K562 (cell line): Measurements from ENCODE around the gene RGS17. TPM values are rescaled to one million over a fixed set of nuclear protein-coding genes. Genes with fewer than 3 reads are reported as not detected.

Source experiments
- ARID2 ChIP-seq: fragments of 450-650 bp; IDR thresholded peaks from 2 replicates; pipeline ENCODE4 v1.6.1; 2017; ENCODE audit warnings: antibody characterized with exemption, mild to moderate bottlenecking
- MED1 ChIP-seq: sonication (generic); formaldehyde crosslinking; IDR thresholded peaks from 2 replicates; pipeline ENCODE4 v1.8.1; 2023; ENCODE audit warnings: missing genetic modification reagents, borderline replicate concordance
- RAD51 ChIP-seq: fragments of 450-650 bp; IDR thresholded peaks from 2 replicates; pipeline ENCODE4 v1.7.1; 2016; ENCODE audit warnings: low read depth, mild to moderate bottlenecking, borderline replicate concordance
- SREBF1 ChIP-seq: fragments of 150-350 bp; IDR thresholded peaks from 2 replicates; pipeline ENCODE4 v1.6.1; 2014; ENCODE audit warnings: antibody characterized with exemption, low read depth, low read length, borderline replicate concordance
- ZC3H11A ChIP-seq: IDR thresholded peaks from 2 replicates; pipeline ENCODE4 v1.6.1; 2012; ENCODE audit warnings: low read depth, low read length, improper control_type of control experiment
- ZKSCAN1 ChIP-seq: fragments of 150-350 bp; IDR thresholded peaks from 2 replicates; pipeline ENCODE4 v1.6.1; 2016; ENCODE audit warnings: low read depth, low read length
- ZNF253 ChIP-seq: fragments of 250-450 bp; sonication (Bioruptor Pico); conservative IDR thresholded peaks from 2 replicates; pipeline ENCODE4 v1.6.1; 2021; ENCODE audit warnings: mild to moderate bottlenecking
- ZNF699 ChIP-seq: fragments of 250-450 bp; sonication (Bioruptor Pico); IDR thresholded peaks from 2 replicates; pipeline ENCODE4 v1.8.0; 2021; ENCODE audit warnings: mild to moderate bottlenecking, moderate library complexity; ENCODE audit not compliant: insufficient replicate concordance
- polyA plus RNA-seq, 8 experiments: library from polyadenylated mRNA; depleted of rRNA in 4 of 8; stranded (reverse) in 5 of 8; unstranded in 3 of 8; fragments of >200 nt; fragmentation: Nextera tagmentation in 2 of 8; fragmentation: Illumina TruSeq in 1 of 8; extraction: Ambion mirVana in 2 of 8; extraction: Trizol in 1 of 8; gene quantifications; 2 replicates each; pipeline versions ENCODE4 v1.2.1 to v1.2.3, GENCODE V29; 2011 to 2014; ENCODE audit warnings: inconsistent platforms in 1 of 8, missing spikeins in 1 of 8
- total RNA-seq, 7 experiments: library from RNA; depleted of rRNA in 6 of 7; stranded (reverse); fragments of >200 nt in 6 of 7; fragmentation: Illumina TruSeq in 2 of 7; extraction: Trizol in 2 of 7; gene quantifications; 2 replicates each; pipeline versions ENCODE4 v1.2.1 to v1.2.3, GENCODE V29; 2011 to 2021; ENCODE audit warnings: low replicate concordance in 1 of 7
- TF ChIP-seq, protein P1 (sequence below): fragments of 200-800 bp; sonication (Bioruptor generic); IDR thresholded peaks from 2 replicates; pipeline ENCODE4 v1.6.1; 2016; ENCODE audit warnings: missing genetic modification characterization, missing compliant biosample characterization
- TF ChIP-seq, protein P2 (sequence below): fragments of 450-650 bp; IDR thresholded peaks from 2 replicates; pipeline ENCODE4 v1.6.1; 2016; ENCODE audit warnings: mild to moderate bottlenecking, moderate library complexity

The RGS17 gene
- total and polyA plus RNA-seq, 9 of the 15 experiments (the other 6 are each of a cell fraction or from before 2014, with no cell fraction given): 0.01 to 0.14 (median 0.08) TPM; not detected in 6

DNA sequence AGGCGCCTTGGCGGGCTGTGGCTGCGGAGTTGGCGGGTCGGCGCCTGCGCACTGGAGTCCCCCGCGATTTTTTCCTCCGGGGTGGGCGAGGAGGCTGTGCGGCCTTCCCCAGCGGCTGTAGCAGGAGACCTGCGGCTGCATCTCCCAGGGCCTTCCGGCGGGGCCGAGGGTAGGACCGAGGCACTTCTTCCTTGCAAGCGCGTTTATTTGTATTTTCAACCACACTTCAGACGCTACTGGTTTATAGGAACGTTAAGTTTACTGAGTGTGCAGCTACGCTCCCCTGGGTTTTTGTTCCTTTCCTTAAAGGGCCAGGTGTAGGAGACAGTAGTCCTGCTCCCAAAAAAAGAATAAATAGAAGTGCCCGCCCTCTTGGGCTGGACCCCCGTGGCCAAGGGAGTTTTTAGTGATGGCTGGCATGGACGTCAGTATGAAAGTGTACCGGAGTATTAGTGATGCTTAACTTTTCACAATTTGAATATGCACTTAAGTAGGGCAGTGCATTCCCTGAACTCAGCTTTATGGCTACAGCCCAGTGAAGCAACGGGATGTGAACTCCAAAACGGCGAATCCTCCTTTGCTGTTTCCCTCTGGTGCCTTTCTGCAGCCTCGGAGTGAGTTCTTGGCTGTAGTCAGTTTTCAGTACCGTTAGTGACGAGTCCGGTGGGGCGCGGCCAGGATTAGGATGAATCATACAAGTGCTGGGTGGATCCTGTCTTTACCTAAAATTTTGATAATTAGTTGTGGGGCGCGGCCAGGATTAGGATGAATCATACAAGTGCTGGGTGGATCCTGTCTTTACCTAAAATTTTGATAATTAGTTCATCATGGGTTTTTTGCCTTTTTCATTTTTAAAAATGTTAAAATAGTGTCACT lies 147.2 kb downstream of the RGS17 start (continued):
- TF ChIP-seq, protein P1, sequence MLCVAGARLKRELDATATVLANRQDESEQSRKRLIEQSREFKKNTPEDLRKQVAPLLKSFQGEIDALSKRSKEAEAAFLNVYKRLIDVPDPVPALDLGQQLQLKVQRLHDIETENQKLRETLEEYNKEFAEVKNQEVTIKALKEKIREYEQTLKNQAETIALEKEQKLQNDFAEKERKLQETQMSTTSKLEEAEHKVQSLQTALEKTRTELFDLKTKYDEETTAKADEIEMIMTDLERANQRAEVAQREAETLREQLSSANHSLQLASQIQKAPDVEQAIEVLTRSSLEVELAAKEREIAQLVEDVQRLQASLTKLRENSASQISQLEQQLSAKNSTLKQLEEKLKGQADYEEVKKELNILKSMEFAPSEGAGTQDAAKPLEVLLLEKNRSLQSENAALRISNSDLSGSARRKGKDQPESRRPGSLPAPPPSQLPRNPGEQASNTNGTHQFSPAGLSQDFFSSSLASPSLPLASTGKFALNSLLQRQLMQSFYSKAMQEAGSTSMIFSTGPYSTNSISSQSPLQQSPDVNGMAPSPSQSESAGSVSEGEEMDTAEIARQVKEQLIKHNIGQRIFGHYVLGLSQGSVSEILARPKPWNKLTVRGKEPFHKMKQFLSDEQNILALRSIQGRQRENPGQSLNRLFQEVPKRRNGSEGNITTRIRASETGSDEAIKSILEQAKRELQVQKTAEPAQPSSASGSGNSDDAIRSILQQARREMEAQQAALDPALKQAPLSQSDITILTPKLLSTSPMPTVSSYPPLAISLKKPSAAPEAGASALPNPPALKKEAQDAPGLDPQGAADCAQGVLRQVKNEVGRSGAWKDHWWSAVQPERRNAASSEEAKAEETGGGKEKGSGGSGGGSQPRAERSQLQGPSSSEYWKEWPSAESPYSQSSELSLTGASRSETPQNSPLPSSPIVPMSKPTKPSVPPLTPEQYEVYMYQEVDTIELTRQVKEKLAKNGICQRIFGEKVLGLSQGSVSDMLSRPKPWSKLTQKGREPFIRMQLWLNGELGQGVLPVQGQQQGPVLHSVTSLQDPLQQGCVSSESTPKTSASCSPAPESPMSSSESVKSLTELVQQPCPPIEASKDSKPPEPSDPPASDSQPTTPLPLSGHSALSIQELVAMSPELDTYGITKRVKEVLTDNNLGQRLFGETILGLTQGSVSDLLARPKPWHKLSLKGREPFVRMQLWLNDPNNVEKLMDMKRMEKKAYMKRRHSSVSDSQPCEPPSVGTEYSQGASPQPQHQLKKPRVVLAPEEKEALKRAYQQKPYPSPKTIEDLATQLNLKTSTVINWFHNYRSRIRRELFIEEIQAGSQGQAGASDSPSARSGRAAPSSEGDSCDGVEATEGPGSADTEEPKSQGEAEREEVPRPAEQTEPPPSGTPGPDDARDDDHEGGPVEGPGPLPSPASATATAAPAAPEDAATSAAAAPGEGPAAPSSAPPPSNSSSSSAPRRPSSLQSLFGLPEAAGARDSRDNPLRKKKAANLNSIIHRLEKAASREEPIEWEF (CRISPR knock-in tag): no peak
- no peak for TF ChIP-seq MED1 (CRISPR knock-in tag)
- TF ChIP-seq RAD51: no peak
- 0 out of 2 replicates have a peak, but pooled peaks have one; percentile 49 for TF ChIP-seq ZKSCAN1
- no peak for TF ChIP-seq SREBF1
- no peak for TF ChIP-seq ZC3H11A
- TF ChIP-seq ARID2: no peak
- TF ChIP-seq ZNF253 (CRISPR knock-in tag): no peak
- no peak for TF ChIP-seq ZNF699 (CRISPR knock-in tag)
- TF ChIP-seq, protein P2, sequence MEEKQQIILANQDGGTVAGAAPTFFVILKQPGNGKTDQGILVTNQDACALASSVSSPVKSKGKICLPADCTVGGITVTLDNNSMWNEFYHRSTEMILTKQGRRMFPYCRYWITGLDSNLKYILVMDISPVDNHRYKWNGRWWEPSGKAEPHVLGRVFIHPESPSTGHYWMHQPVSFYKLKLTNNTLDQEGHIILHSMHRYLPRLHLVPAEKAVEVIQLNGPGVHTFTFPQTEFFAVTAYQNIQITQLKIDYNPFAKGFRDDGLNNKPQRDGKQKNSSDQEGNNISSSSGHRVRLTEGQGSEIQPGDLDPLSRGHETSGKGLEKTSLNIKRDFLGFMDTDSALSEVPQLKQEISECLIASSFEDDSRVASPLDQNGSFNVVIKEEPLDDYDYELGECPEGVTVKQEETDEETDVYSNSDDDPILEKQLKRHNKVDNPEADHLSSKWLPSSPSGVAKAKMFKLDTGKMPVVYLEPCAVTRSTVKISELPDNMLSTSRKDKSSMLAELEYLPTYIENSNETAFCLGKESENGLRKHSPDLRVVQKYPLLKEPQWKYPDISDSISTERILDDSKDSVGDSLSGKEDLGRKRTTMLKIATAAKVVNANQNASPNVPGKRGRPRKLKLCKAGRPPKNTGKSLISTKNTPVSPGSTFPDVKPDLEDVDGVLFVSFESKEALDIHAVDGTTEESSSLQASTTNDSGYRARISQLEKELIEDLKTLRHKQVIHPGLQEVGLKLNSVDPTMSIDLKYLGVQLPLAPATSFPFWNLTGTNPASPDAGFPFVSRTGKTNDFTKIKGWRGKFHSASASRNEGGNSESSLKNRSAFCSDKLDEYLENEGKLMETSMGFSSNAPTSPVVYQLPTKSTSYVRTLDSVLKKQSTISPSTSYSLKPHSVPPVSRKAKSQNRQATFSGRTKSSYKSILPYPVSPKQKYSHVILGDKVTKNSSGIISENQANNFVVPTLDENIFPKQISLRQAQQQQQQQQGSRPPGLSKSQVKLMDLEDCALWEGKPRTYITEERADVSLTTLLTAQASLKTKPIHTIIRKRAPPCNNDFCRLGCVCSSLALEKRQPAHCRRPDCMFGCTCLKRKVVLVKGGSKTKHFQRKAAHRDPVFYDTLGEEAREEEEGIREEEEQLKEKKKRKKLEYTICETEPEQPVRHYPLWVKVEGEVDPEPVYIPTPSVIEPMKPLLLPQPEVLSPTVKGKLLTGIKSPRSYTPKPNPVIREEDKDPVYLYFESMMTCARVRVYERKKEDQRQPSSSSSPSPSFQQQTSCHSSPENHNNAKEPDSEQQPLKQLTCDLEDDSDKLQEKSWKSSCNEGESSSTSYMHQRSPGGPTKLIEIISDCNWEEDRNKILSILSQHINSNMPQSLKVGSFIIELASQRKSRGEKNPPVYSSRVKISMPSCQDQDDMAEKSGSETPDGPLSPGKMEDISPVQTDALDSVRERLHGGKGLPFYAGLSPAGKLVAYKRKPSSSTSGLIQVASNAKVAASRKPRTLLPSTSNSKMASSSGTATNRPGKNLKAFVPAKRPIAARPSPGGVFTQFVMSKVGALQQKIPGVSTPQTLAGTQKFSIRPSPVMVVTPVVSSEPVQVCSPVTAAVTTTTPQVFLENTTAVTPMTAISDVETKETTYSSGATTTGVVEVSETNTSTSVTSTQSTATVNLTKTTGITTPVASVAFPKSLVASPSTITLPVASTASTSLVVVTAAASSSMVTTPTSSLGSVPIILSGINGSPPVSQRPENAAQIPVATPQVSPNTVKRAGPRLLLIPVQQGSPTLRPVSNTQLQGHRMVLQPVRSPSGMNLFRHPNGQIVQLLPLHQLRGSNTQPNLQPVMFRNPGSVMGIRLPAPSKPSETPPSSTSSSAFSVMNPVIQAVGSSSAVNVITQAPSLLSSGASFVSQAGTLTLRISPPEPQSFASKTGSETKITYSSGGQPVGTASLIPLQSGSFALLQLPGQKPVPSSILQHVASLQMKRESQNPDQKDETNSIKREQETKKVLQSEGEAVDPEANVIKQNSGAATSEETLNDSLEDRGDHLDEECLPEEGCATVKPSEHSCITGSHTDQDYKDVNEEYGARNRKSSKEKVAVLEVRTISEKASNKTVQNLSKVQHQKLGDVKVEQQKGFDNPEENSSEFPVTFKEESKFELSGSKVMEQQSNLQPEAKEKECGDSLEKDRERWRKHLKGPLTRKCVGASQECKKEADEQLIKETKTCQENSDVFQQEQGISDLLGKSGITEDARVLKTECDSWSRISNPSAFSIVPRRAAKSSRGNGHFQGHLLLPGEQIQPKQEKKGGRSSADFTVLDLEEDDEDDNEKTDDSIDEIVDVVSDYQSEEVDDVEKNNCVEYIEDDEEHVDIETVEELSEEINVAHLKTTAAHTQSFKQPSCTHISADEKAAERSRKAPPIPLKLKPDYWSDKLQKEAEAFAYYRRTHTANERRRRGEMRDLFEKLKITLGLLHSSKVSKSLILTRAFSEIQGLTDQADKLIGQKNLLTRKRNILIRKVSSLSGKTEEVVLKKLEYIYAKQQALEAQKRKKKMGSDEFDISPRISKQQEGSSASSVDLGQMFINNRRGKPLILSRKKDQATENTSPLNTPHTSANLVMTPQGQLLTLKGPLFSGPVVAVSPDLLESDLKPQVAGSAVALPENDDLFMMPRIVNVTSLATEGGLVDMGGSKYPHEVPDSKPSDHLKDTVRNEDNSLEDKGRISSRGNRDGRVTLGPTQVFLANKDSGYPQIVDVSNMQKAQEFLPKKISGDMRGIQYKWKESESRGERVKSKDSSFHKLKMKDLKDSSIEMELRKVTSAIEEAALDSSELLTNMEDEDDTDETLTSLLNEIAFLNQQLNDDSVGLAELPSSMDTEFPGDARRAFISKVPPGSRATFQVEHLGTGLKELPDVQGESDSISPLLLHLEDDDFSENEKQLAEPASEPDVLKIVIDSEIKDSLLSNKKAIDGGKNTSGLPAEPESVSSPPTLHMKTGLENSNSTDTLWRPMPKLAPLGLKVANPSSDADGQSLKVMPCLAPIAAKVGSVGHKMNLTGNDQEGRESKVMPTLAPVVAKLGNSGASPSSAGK: no peak
